ENCODE measurements around the gene ZNF488.
"Not testable (repeated sequence)": the region's sequence is repeated elsewhere in the genome, so short reads cannot be mapped to it uniquely, and the experiment has no call there.

Gene ZNF488

DNA sequence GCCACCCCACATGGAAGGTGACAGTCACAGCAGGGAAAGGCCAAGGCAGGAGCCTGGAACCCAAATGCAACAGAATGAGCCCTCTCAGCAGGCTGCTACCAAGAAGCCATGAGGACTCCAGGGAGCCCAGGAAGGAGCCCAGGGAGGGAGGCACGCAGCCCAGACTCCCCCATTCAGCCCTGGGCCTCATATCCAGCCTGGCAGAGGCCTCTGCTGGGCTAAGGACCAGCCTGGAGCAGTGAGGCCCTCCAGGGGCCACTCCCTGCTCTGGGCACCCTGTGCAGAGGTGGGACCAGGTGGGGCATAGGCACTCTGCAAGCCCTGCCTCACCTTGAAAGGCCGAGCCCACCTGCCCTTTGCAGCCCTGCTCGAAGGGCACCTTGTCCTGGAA is 25.8 kb upstream of the ZNF488 start:
- no peak for DNase-seq (ENCODE audit: low read depth)

DNA sequence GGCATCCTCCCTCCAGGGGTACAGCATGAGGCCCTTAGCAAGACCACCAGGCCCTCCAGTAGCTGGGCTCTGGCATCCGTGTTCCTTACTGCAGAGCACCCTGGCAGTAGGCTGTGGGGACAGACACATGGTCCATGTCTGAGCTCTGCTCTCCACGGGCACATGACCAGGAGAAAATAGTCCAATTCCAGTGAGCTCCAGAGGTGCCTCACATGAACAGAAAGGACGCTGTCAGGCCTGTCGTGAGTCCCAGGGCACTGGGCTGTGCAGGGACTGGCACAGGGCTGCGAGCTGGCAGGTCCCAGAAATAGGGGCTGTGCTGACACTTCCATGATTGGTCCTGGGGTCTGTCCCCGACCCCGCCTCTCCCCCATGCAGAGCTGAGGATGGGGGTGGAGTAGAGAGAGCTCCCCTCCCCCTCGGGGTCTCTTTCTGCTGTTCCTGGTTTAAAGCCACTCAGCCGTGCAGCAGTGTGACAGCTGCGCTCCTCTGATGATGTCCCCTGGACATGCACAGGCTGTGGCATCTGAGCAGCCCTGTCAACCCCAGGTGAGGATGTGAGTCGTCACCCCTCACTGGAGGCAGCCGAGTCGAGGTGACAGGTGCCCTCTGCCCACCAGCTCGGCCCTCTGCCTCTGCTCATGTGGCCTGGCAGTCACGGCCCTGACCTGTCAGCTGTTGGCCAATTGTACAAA is 25.2 kb upstream of the ZNF488 start:
- no peak for DNase-seq (ENCODE audit: low read depth)

DNA sequence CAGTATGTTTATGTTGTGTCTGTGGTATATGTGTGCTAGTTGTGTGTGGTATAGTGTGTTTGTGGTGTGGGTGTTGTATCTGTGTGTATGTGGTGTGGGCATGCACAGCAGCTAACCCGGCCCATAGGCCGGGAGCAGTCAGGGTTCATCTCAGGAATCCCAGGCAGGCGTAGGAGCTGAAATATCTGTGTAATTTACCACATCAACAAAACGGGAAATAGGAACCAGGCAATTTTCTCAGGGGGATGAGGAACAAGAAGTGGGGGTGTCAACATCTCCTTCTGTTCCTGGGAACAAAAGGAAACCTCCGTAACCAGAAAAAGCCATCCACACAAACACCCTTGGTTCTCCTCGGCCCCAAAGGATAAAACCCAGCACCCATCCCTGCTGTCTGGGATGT is 24.5 kb upstream of the ZNF488 start:
- no peak for DNase-seq (ENCODE audit: low read depth)

GRCh38 chr10:47406870-47407691 is 23.0 kb upstream of the ZNF488 start:
- DNase-seq (ENCODE audit: low read depth): peak; percentile 40

GRCh38 chr10:47406548-47406869 is 22.4 kb upstream of the ZNF488 start:
- DNase-seq (ENCODE audit: low read depth): no peak

DNA sequence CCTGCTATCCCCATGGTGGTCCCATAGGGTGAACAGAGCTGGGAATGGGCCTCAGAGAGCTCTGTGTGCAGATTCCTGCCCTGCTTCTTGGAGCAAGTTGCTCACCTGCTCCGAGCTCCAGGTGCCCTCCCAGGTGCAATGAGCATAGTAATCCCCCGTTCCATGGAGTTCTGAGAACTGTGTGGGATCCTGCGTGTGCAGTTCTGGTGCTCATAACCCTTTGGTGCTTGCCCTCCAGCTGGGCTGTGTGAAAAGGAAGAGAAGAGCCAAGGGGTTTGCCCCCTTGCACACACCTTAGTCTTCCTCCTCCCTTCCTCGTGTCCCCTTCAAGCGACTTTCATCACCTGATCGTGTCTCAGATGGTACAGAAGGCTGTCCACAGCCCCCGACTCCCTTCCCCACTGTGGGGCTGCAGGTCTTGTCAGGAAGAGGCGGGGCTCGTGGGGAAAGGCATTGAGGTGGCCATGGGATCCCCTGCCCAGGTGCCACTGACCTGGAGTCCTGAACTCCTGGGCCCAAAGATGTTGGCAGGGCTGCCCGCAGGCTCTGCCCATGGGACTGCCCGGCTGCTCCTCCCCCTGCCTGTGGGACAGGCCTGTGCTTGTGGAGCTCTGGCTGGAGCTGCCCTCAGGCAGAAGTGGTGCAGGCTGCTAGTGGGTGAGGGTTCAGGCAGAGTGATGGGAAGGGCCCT is 21.9 kb upstream of the ZNF488 start:
- DNase-seq (ENCODE audit: low read depth): no peak

GRCh38 chr10:47404937-47405336 is 20.8 kb upstream of the ZNF488 start:
- DNase-seq (ENCODE audit: low read depth): no peak

DNA sequence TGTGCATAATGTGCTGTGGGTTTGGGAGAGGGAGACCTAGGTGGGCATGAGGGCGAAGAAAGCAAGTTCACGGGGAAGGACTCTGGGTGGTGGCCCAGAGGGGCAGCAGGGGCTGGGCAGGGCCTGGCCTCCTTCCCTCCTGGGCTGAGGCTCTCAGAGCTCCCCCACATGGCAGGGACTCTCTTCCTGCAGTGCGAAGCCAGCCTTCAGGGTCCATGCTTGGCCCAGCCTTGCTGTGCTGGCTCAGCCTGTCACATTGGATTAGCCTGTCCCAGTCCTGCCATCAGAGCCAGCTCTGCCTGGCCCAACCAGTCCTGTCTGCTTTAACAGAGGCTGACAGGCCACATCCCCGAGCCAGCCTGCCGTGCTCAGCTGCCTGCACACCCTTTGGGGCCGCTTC is 20.4 kb upstream of the ZNF488 start:
- DNase-seq (ENCODE audit: low read depth): no peak

DNA sequence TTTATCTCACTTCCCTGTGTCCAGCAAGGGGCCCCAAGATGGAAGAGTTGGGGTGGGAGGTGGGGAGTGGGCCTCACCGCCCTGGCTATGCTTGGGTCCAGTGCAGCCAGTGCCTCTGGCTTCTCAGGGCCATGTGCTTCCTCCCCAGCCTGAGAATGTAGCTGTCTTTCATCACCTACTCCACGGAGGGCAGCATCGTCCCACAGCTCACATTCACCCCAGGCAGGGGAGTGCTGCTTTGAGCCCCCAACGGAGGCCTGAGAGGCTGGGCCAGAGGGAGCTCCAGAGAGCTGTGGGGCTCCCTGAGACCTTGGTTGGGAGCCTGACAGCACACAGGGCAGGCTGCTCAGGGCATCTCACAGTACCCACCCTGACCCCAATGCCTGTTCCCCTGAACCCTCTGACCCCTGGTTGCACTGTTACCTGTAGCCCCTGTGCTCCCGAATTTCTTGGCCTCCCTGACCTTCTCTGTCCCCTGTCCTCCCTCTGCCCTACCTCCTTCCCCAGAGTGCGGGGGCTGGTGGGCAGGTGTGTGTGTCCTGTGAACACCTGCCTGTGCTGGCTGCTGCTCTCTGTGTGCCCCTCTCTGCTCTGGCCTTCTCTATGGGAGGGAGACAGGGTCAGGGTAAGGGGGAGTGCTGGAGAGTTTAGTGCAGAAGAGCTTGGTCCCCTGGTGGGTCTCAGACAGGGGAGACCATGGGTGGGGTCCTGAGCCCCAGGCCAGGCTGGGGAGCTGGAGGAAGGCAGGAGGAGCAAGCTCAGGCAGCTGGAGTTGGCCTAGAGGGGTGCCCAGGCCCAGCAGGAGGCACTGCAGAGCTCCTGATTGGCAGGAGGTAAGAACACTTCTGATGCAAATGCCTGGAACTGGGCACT is 19.6 kb upstream of the ZNF488 start:
- no peak for DNase-seq (ENCODE audit: low read depth)

GRCh38 chr10:47402641-47403301 is 18.7 kb upstream of the ZNF488 start:
- DNase-seq (ENCODE audit: low read depth): peak; percentile 71

- no peak for DNase-seq (ENCODE audit: low read depth)
These were observed 18.0 kb upstream of the ZNF488 start for GRCh38 chr10:47401874-47402640.

GRCh38 chr10:47401210-47401609 is 17.1 kb upstream of the ZNF488 start:
- DNase-seq (ENCODE audit: low read depth): no peak

- DNase-seq (ENCODE audit: low read depth): no peak
These were observed 16.7 kb upstream of the ZNF488 start for GRCh38 chr10:47400786-47401185.

DNA sequence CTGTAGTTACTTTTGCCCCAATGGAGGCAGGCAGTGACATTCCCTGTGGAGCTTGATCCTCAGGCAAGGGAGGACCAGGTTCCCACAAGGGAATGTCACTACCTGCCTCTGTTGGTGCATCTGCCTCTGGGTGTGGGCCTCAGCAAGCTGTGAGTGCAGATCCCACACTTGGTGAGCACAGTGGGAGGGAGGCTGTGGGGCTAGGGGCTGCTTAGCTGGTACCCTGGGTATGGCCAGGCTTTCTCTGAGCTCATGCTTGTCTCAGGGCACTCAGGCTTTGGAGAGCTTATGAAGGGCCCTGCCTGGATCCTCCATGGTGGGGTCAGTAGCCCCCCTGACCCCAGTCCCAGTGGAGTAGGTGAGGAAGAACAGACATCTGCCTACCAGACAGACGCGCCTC is 16.2 kb upstream of the ZNF488 start:
- DNase-seq (ENCODE audit: low read depth): no peak

DNA sequence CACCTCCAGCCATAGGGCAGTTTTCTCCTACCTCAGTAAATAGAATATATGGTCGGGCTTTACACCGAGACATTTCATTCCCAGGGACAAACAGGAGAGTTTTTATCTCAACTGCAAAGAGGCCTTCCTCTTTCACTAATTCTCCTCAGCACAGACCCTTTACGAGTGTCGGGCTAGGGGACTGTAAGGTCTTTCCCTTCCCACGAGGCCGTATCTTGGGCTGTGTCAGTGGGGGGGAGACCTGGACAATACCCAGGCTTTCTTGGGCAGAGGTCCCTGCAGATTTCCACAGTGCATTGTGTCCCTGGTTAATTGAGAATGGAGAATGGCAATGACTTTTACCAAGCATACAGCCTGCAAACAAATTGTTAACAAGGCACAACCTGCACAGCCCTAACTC is 13.2 kb upstream of the ZNF488 start:
- no peak for DNase-seq (ENCODE audit: low read depth)

DNA sequence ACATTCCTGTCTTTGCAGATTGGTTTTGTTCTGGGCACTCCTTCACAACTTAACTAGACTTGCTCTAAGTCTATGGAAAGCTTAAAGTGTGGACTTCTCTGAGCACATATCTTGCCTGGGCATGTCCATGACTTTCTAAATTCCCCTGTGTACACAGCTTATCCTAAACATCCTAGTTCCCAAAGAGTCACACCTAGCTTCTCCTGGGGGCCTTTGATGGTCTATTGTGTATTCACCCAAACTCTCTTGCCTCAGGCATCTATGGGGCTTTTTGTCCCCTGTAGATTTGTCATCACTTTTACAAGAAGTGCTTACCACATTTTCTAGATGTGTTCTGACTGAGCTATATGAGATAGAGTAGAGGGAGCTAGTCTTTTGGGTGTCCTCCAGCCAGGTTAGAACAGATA is 12.2 kb upstream of the ZNF488 start:
- no peak for DNase-seq (ENCODE audit: low read depth)

DNA sequence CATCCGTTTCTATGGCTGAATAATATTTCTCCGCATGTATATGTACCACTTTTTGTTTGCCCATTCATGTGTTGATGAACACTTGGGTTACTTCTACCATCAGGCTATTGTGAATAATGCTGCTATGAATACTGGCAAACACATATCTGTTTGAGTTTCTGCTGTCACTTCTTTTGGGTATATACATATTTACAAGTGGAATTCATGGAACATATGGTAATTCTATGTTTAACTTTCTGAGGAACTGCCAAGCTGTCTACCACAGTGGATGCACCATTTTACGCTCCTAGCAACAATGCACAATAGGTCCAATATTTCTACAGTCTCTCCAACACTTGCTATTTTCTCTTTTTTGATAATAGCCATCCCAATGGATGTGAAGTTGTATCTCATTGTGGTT is 5.5 kb upstream of the ZNF488 start:
- no peak for DNase-seq (ENCODE audit: low read depth)

GRCh38 chr10:47388879-47389278 is 4.8 kb upstream of the ZNF488 start:
- DNase-seq (ENCODE audit: low read depth): no peak

GRCh38 chr10:47386104-47386503 is 2.0 kb upstream of the ZNF488 start:
- not testable (repeated sequence) for DNase-seq (ENCODE audit: low read depth)

DNA sequence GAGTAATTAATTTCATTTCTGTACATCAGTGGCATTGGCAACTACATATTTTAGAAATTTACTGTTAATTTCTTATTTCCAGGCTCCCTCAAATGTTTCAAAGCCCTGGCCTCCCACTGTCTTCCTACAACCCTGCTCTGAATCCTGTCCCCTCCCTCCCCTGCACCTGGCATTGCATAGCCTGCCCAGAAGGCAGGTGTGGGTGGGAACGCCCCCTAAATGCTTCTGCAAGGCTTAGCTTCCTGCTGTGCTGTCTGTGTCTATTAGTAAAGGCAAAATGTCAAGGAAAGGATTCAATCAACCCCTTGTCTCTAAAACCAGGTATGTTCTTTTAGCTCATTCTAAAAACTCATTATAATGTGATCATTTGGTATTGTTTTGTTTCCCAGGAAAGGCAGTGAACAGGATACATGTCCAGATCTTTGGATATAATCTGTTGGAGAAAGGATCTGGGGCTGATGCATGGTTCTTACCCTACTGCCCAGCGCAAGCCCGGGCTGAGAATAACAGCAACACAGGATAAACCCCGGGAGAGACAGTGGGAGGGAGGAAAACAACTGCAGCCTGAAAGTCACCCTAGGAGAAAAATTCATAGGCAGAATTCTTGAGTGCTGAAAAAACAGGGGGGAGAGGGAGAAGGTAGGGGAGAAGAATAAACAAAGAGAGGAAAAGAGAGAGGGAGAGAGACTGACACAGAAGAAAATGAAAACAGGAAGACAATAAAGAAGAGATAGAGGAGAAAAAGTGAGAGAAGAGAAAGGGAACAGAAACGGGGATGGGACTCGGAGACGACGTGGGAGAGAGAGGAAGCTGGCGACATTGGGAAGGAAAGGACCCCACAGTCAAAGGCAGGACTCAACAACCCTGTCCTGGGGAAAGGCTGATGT is 589 bp downstream of the ZNF488 start:
- DNase-seq (ENCODE audit: low read depth): no peak
